NCI-H2081 (cell line): Measurements from ENCODE around the gene GLI2.

Source experiments
- DNase-seq, 2 experiments: peaks; one replicate each; lab custom pipeline; 2025; lab: John Stamatoyannopoulos, UW

Gene GLI2

DNA sequence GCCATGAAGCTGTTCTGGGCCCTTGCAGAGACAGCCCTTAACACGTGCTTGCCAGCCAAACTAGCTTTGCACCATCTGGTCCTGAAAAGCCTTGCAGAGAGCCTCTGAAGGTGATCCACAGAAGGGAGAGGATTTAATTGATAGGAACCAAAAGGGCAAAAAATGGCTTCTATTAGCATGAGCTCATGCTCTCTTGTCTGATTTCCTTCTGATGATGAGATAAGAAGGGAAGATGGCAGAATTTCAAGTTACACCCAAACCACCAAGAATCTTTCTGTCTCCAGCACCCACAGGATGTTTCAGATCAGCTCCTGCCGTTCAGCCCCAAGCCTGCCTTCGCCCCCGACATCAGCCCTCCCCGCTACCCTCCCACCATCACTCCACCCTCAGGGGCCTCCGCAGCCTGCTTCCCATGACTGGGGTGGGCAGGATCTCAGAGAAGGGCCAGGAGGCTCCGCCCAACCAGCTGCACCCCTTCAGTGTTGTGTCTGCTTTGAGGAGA, 23.4 kb upstream of the GLI2 start:
- no peak for DNase-seq

DNA sequence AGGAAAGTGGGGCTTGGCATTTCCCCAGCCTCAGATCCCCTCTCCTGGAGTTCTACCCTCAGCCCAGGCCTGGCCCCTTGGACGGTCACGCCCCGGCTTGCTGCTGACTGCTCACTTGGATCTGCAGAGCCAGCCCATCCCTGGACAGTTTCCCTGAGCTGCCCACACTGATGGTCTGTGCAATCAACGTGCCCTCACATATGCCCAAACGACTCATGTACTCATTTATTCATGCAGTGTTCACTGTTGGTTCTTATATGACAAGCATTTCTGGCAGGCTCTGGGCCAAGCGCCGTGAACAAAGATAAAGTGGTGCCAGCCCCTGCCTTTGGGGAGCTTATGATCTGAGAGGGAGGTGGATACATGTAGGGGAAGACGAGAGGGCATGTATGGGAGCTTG, 20.3 kb upstream of the GLI2 start:
- DNase-seq: no peak

DNA sequence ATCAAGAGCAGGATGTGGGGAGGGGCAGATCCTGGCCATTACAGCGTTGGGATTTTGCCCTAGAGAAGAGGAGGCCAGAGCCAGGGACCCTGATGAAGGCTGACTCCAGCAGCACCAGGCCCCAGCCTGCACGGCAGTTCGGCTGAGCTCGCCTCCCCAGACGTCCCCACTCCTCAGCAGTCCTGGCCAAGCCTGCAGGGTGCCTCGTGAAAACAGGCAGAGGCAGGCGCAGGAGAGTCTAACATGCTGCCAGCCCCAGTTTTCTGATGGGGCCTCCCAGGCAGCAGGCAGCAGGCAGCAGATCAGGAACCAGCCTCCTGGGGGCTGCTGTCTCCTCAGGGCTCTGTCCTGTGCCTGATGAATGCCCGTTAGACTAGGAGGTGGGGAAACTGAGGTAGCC, 19.7 kb upstream of the GLI2 start:
- no peak for DNase-seq

DNA sequence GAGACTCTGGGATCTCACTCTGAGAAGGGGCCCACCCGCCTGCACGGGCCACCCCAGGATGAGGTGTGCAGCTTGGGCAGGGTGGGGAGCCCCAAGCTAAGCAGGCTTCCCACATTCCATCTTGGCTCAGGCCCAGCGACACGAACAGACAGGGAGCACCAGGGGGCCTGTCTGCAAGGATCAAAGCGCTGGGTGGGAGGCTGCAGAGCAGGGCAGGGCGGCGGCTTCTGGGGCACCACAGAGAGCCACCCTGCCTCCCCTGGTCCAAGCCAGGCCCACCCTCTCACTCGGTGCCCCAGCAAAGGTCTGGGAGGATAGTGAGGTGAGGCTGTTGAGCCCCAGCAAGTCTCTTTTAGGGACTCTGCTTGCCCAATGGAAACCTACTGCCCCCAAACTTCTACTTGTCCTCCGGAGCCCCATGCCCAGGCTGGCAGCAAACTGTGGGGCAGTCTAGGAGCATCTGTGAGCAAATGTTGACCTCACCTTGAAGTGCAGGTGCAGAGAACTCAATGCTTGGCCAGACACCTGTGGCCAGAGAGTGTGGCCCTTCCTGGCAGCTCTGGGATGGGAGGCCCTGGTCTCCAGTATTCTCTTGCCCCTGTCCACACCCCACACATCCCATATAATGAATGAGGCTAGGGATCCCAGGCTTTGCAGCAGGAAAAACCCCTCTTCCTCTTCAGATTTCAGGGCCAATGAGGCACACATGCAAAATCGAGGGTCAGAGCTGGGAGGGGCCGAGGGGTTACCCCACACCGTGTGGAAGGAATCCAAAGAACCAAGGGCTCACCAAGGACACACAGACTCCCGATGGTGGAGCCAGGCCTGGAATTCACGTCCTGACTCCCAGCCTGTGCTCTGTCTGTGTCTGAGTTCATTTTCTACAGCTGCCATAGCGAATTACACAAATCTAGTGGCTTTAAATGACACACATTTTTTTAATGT, 18.8 kb upstream of the GLI2 start:
- no peak for DNase-seq

DNA sequence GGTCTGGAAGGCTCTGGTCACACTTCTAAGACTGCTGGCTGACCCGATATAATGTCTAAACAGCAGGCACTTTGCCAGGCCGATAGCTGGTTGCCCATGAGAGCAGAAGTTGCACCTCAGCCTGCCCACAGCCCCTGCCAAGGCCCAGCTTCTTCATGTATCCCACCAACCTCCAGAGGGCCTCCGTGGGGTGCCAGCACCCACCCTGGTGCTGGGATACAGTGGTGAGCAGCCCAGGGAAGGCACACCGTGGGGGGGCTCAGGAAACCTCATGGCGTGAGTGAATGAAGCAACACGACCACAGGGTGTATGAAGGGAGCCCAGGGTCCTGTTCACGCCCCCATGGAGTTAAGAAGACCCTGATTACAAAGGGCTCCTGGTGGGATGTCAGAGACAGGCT, 16.2 kb upstream of the GLI2 start:
- no peak for DNase-seq

- DNase-seq: no peak
These were observed 15.4 kb upstream of the GLI2 start for GRCh38 chr2:120720231-120720630.

- no peak for DNase-seq
These were observed 14.8 kb upstream of the GLI2 start for GRCh38 chr2:120720746-120721375.

GRCh38 chr2:120722246-120722567, 13.5 kb upstream of the GLI2 start:
- no peak for DNase-seq

GRCh38 chr2:120722568-120723421, 12.9 kb upstream of the GLI2 start:
- no peak for DNase-seq

GRCh38 chr2:120726245-120726644, 9.4 kb upstream of the GLI2 start:
- DNase-seq: no peak

GRCh38 chr2:120729406-120730399, 6.0 kb upstream of the GLI2 start:
- DNase-seq: no peak

DNA sequence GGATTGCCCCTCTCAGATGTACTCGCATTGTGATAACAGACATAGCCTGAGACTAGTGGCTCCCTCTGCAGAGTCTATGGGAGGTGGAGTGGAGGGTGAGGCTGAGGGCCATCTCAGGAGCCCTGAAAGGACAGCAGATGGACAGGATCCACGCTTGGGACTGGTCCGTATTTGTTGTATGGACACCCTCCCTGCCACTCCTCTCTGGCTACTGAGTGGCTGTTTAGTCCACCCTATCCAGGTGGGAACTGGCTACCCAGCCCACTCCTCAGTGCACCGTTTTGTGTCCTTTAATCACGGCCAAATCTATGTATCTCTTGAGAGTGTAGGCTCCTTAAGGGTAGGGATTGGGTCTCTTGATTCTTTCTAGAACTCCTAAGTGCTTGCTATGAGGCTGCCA, 4.5 kb upstream of the GLI2 start:
- DNase-seq: no peak

DNA sequence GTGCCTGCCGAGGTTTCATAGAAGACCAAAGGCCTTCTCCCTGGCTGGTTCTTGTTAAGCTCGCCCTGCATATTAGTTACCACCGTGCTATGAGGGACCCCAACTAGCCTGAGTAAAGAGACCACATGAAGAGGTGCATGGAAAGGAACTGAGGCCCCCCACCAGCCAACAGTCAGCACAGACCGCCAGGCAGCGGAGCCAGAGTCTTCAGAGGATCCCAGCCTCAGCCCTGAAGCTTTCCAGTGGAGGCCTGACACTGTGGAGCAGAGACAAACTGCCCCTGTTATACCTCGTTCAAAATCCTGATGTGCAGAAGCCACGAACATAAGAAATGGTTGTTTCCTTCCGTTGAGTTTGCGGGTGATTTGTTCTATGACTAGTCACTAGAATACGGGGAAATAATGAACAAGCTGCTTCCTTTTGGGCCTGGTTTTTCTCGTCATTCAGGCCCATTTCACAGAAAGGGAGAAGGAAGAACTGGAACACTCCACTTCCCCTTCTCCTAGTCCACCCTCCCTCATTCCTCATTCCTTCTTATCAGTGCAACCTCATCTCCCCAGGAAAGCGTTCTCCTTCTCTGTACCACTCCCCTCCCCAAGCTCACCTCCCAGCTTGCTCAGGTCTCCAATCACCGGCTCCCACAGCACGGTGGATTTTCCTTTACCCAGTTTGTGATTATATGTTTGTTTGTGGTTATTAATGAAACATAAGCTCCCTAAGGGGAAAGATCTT, 3.0 kb upstream of the GLI2 start:
- no peak for DNase-seq

- DNase-seq: no peak
These were observed 2.3 kb upstream of the GLI2 start for GRCh38 chr2:120733238-120733932.

GRCh38 chr2:120734930-120735651, 577 bp upstream of the GLI2 start:
- no peak for DNase-seq

DNA sequence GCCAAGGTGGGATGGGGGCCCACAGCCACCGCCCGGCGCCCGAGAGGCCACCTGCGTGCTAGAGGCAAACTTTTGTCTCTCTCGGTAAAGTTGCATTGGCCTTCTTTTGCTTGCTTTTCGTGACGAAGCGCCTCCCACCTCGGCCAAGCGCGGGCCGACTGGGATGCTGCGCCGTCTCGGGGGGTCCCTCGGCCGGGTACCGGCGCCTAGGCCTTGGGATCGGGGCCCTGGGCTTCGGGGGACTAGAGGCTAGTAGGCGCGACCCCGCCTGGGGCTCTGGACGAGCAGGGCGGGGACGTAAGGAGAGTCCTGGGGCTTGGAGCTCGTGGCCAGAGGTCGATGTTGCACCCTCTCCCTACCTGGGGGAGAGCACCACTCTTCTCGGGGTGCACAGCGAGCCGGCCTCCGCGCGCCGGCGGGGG, 545 bp downstream of the GLI2 start:
- DNase-seq: no peak

GRCh38 chr2:120736624-120737339, 1.1 kb downstream of the GLI2 start:
- no peak for DNase-seq

DNA sequence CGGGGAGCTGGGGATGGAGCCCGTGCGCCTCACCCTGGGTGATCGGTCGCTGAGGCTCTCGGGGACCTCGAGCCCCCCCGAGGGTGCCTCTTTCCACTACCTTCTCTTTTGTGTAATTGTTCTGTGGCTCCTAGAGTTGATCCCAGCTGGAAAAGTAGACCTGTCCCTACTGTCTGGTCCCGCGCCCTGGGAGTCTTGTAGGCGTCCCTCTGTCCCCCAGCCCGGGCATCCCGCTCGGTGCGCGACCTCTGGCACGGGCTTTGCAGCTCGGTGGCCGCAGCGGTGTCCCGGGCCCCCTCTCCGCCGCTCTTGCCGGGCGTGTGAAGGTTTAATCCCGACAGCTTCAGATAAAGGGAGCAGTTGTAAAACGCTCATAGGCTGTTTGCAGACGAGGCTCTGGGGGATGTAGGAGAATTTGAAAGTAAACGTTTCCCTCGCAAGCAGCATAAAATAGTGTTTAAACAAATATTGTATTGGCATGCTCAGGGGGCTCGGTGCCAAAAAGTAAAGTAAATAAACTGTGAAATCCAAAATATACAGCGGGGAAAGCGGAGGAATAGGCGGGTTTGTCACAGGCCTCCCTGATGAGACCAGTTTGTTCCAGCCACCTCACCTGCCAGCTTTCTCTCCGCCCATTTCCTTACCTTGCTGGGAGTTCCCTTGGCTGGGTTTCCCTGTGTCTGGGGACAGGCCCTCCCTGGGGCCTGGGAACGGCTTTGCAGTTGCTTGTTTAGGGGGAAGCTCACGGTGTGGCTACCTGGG, 1.9 kb downstream of the GLI2 start:
- peak in 1 of 2 experiments; percentile 56 for DNase-seq
